Measurements from ENCODE around the gene UTP3.
"Not testable (repeated sequence)": the region's sequence is repeated elsewhere in the genome, so short reads cannot be mapped to it uniquely, and the experiment has no call there.

The UTP3 gene

GRCh38 chr4:70687392-70687791 is 940 bp upstream of the UTP3 start:
- no peak for DNase-seq

GRCh38 chr4:70688795-70689231 is 481 bp downstream of the UTP3 start:
- DNase-seq = no peak

- no peak for DNase-seq
Observed at GRCh38 chr4:70691661-70692060, 3.3 kb downstream of the UTP3 start.

GRCh38 chr4:70694633-70695032 is 6.3 kb downstream of the UTP3 start:
- not testable (repeated sequence) for DNase-seq

- not testable (repeated sequence) for DNase-seq
Observed at GRCh38 chr4:70698435-70698834, 10.1 kb downstream of the UTP3 start.

GRCh38 chr4:70700712-70701111 is 12.4 kb downstream of the UTP3 start:
- no peak for DNase-seq

GRCh38 chr4:70701271-70701670 is 12.9 kb downstream of the UTP3 start:
- no peak for DNase-seq

GRCh38 chr4:70702592-70702991 is 14.3 kb downstream of the UTP3 start:
- not testable (repeated sequence) for DNase-seq

- DNase-seq = peak; percentile 89
Observed at GRCh38 chr4:70703619-70704214, 15.4 kb downstream of the UTP3 start.

GRCh38 chr4:70704215-70704930 is 16.0 kb downstream of the UTP3 start:
- DNase-seq = peak; percentile 45

- DNase-seq = no peak
Observed at GRCh38 chr4:70704931-70705182, 16.5 kb downstream of the UTP3 start.

GRCh38 chr4:70705183-70706043 is 17.1 kb downstream of the UTP3 start:
- peak; percentile 28 for DNase-seq

GRCh38 chr4:70706044-70706461 is 17.7 kb downstream of the UTP3 start:
- DNase-seq = no peak

- DNase-seq = no peak
Observed at GRCh38 chr4:70706516-70706915, 18.2 kb downstream of the UTP3 start.

GRCh38 chr4:70709611-70710205 is 21.4 kb downstream of the UTP3 start:
- peak; percentile 21 for DNase-seq

GRCh38 chr4:70711599-70711998 is 23.3 kb downstream of the UTP3 start:
- DNase-seq = no peak

GRCh38 chr4:70712150-70712549 is 23.8 kb downstream of the UTP3 start:
- no peak for DNase-seq

- DNase-seq = no peak
Observed at GRCh38 chr4:70712604-70713452, 24.5 kb downstream of the UTP3 start.

- no peak for DNase-seq
Observed at GRCh38 chr4:70713453-70714078, 25.2 kb downstream of the UTP3 start.

- DNase-seq = no peak
Observed at GRCh38 chr4:70714079-70714887, 26.0 kb downstream of the UTP3 start.

GRCh38 chr4:70715097-70715496 is 26.8 kb downstream of the UTP3 start:
- no peak for DNase-seq

All from NCI-H748 treated with DMSO at 0.1 percent for 48 hours (cell line).